SK-N-SH treated with all-trans-retinoic acid at 6 μM for 48 hours (cell line): ENCODE data around the gene CRIP1.

Experiments
- ATAC-seq: fragments of 200-7000 bp; cut with Tn5 transposase; 3 replicates; pipeline ENCODE4 v1.9.1; 2020; ENCODE audit warnings: mild to moderate bottlenecking, moderate library complexity
- ARNTL ChIP-seq: fragments of 450-650 bp; formaldehyde crosslinking; IDR thresholded peaks from 2 replicates; pipeline ENCODE4 v1.5.0; 2020; ENCODE audit warnings: low read depth, mild to moderate bottlenecking, moderate library complexity, borderline replicate concordance
- BACH2 ChIP-seq: fragments of 250-450 bp; sonication (Bioruptor Pico); IDR thresholded peaks from 2 replicates; pipeline ENCODE4 v1.9.0; 2021; ENCODE audit warnings: mild to moderate bottlenecking, borderline replicate concordance
- CSDC2 ChIP-seq: fragments of 250-450 bp; sonication (Bioruptor Pico); IDR thresholded peaks from 2 replicates; pipeline ENCODE4 v1.5.0; 2020; ENCODE audit warnings: mild to moderate bottlenecking, moderate library complexity
- CSRNP3 ChIP-seq: fragments of 250-450 bp; sonication (Bioruptor Pico); IDR thresholded peaks from 2 replicates; pipeline ENCODE4 v1.5.1; 2021; ENCODE audit warnings: mild to moderate bottlenecking, moderate library complexity
- ESRRG ChIP-seq: fragments of 250-450 bp; sonication (Bioruptor Pico); IDR thresholded peaks from 2 replicates; pipeline ENCODE4 v1.6.1; 2021; ENCODE audit warnings: mild to moderate bottlenecking
- GLIS3 ChIP-seq: fragments of 250-450 bp; sonication (Bioruptor Pico); IDR thresholded peaks from 2 replicates; pipeline ENCODE4 v1.5.0; 2020; ENCODE audit warnings: mild to moderate bottlenecking, moderate library complexity
- ISL1 ChIP-seq: fragments of 250-450 bp; sonication (Bioruptor Pico); IDR thresholded peaks from 2 replicates; pipeline ENCODE4 v2.1.2; 2022; ENCODE audit warnings: mild to moderate bottlenecking, moderate library complexity
- OSR1 ChIP-seq: fragments of 250-450 bp; sonication (Bioruptor Pico); IDR thresholded peaks from 2 replicates; pipeline ENCODE4 v1.8.0; 2022; ENCODE audit warnings: moderate library complexity, mild to moderate bottlenecking, inconsistent platforms
- POU6F1 ChIP-seq: fragments of 250-450 bp; sonication (Bioruptor Pico); IDR thresholded peaks from 2 replicates; pipeline ENCODE4 v1.8.0; 2021; ENCODE audit warnings: low read depth, mild to moderate bottlenecking, moderate library complexity, borderline replicate concordance
- RARB ChIP-seq: fragments of 250-450 bp; sonication (Bioruptor Pico); IDR thresholded peaks from 2 replicates; pipeline ENCODE4 v1.8.0; 2021; ENCODE audit warnings: mild to moderate bottlenecking, moderate library complexity
- SNAI2 ChIP-seq: fragments of 250-450 bp; sonication (Bioruptor Pico); IDR thresholded peaks from 2 replicates; pipeline ENCODE4 v1.5.0; 2020; ENCODE audit warnings: mild to moderate bottlenecking, moderate library complexity
- TCF4 ChIP-seq: fragments of 250-450 bp; sonication (Bioruptor Pico); IDR thresholded peaks from 2 replicates; pipeline ENCODE4 v1.8.0; 2021; ENCODE audit warnings: mild to moderate bottlenecking, moderate library complexity, borderline replicate concordance
- TOX ChIP-seq: fragments of 250-450 bp; sonication (Bioruptor Pico); IDR thresholded peaks from 2 replicates; pipeline ENCODE4 v1.8.0; 2021; ENCODE audit warnings: mild to moderate bottlenecking, moderate library complexity, borderline replicate concordance
- ZC3H10 ChIP-seq: fragments of 250-450 bp; sonication (Bioruptor Pico); IDR thresholded peaks from 2 replicates; pipeline ENCODE4 v1.5.1; 2021; ENCODE audit warnings: mild to moderate bottlenecking, moderate library complexity
- ZFP3 ChIP-seq: fragments of 250-450 bp; sonication (Bioruptor Pico); IDR thresholded peaks from 2 replicates; pipeline ENCODE4 v1.5.0; 2020; ENCODE audit warnings: mild to moderate bottlenecking, moderate library complexity
- ZFP30 ChIP-seq: fragments of 450-650 bp; formaldehyde crosslinking; IDR thresholded peaks from 2 replicates; pipeline ENCODE4 v1.5.0; 2022; ENCODE audit warnings: mild to moderate bottlenecking, moderate library complexity
- ZNF565 ChIP-seq: fragments of 450-650 bp; formaldehyde crosslinking; conservative IDR thresholded peaks from 2 replicates; pipeline ENCODE4 v1.5.0; 2020; ENCODE audit warnings: low read depth, mild to moderate bottlenecking, moderate library complexity
- TF ChIP-seq, protein P1 (sequence below): fragments of 250-450 bp; sonication (Bioruptor Pico); IDR thresholded peaks from 2 replicates; pipeline ENCODE4 v1.5.1; 2020; ENCODE audit warnings: low read depth, mild to moderate bottlenecking, moderate library complexity
- TF ChIP-seq, protein P2 (sequence below): fragments of 250-450 bp; sonication (Bioruptor Pico); IDR thresholded peaks from 2 replicates; pipeline ENCODE4 v1.5.0; 2020; ENCODE audit warnings: mild to moderate bottlenecking, moderate library complexity
- TF ChIP-seq, protein P3 (sequence below): fragments of 250-450 bp; sonication (Bioruptor Pico); IDR thresholded peaks from 2 replicates; pipeline ENCODE4 v1.8.0; 2020; ENCODE audit warnings: mild to moderate bottlenecking, moderate library complexity, borderline replicate concordance

The CRIP1 gene

GRCh38 chr14:105528586-105529318 lies 42.1 kb downstream of the CRIP1 start:
- ATAC-seq: no peak
- TF ChIP-seq ESRRG (CRISPR knock-in tag) (no peak), CSRNP3 (CRISPR knock-in tag) (no peak), ZNF565 (CRISPR knock-in tag) (no peak), ARNTL (CRISPR knock-in tag) (no peak), TCF4 (CRISPR knock-in tag) (no peak), RARB (CRISPR knock-in tag) (no peak), OSR1 (CRISPR knock-in tag) (no peak), CSDC2 (CRISPR knock-in tag) (no peak), SNAI2 (CRISPR knock-in tag) (no peak), BACH2 (CRISPR knock-in tag) (no peak), TOX (no peak), ZFP30 (CRISPR knock-in tag) (no peak), ZFP3 (CRISPR knock-in tag) (no peak), GLIS3 (CRISPR knock-in tag) (no peak)
- TF ChIP-seq, all 23 proteins: peak for 0

DNA sequence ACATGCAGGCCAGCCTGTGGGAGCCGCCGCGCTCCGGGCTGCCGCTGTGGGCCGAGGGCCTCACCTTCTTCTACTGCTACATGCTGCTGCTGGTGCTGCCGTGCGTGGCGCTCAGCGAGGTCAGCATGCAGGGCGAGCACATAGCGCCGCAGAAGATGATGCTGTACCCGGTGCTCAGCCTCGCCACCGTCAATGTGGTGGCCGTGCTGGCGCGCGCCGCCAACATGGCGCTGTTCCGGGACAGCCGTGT lies 42.6 kb downstream of the CRIP1 start:
- ATAC-seq: no peak
- TF ChIP-seq, protein P1, sequence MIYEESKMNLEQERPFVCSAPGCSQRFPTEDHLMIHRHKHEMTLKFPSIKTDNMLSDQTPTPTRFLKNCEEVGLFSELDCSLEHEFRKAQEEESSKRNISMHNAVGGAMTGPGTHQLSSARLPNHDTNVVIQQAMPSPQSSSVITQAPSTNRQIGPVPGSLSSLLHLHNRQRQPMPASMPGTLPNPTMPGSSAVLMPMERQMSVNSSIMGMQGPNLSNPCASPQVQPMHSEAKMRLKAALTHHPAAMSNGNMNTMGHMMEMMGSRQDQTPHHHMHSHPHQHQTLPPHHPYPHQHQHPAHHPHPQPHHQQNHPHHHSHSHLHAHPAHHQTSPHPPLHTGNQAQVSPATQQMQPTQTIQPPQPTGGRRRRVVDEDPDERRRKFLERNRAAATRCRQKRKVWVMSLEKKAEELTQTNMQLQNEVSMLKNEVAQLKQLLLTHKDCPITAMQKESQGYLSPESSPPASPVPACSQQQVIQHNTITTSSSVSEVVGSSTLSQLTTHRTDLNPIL (CRISPR knock-in tag): no peak
- TF ChIP-seq, protein P2, sequence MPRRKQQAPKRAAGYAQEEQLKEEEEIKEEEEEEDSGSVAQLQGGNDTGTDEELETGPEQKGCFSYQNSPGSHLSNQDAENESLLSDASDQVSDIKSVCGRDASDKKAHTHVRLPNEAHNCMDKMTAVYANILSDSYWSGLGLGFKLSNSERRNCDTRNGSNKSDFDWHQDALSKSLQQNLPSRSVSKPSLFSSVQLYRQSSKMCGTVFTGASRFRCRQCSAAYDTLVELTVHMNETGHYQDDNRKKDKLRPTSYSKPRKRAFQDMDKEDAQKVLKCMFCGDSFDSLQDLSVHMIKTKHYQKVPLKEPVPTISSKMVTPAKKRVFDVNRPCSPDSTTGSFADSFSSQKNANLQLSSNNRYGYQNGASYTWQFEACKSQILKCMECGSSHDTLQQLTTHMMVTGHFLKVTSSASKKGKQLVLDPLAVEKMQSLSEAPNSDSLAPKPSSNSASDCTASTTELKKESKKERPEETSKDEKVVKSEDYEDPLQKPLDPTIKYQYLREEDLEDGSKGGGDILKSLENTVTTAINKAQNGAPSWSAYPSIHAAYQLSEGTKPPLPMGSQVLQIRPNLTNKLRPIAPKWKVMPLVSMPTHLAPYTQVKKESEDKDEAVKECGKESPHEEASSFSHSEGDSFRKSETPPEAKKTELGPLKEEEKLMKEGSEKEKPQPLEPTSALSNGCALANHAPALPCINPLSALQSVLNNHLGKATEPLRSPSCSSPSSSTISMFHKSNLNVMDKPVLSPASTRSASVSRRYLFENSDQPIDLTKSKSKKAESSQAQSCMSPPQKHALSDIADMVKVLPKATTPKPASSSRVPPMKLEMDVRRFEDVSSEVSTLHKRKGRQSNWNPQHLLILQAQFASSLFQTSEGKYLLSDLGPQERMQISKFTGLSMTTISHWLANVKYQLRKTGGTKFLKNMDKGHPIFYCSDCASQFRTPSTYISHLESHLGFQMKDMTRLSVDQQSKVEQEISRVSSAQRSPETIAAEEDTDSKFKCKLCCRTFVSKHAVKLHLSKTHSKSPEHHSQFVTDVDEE (CRISPR knock-in tag): no peak
- TF ChIP-seq POU6F1 (CRISPR knock-in tag) (no peak), TOX (no peak), ESRRG (CRISPR knock-in tag) (no peak), OSR1 (CRISPR knock-in tag) (no peak), ZNF565 (CRISPR knock-in tag) (no peak), ARNTL (CRISPR knock-in tag) (no peak), ZC3H10 (no peak), ISL1 (no peak), TCF4 (CRISPR knock-in tag) (no peak), GLIS3 (CRISPR knock-in tag) (no peak), RARB (CRISPR knock-in tag) (no peak), SNAI2 (CRISPR knock-in tag) (no peak), CSRNP3 (CRISPR knock-in tag) (no peak)
- TF ChIP-seq, protein P3, sequence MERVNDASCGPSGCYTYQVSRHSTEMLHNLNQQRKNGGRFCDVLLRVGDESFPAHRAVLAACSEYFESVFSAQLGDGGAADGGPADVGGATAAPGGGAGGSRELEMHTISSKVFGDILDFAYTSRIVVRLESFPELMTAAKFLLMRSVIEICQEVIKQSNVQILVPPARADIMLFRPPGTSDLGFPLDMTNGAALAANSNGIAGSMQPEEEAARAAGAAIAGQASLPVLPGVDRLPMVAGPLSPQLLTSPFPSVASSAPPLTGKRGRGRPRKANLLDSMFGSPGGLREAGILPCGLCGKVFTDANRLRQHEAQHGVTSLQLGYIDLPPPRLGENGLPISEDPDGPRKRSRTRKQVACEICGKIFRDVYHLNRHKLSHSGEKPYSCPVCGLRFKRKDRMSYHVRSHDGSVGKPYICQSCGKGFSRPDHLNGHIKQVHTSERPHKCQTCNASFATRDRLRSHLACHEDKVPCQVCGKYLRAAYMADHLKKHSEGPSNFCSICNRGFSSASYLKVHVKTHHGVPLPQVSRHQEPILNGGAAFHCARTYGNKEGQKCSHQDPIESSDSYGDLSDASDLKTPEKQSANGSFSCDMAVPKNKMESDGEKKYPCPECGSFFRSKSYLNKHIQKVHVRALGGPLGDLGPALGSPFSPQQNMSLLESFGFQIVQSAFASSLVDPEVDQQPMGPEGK (CRISPR knock-in tag): no peak
